GM21737 (cell line): Measurements from ENCODE around the gene SNAPC2.
A peak's percentile ranks its signal among the peaks of the same experiment; 100 is the strongest.

Experiments used
- ATAC-seq: cut with Tn5 transposase; IDR thresholded peaks from one replicate; pipeline ENCODE4 v1.9.1; 2021; ENCODE audit warnings: mild to moderate bottlenecking, moderate library complexity; ENCODE audit not compliant: unreplicated experiment

The SNAPC2 gene

GRCh38 chr19:7919610-7920518 lies at the start of gene SNAPC2:
TSS of gene SNAPC2 (plus strand) at chr19:7920338. CDS start at chr19:7920367, 29 bp downstream.
- ATAC-seq = peak; percentile 48

DNA sequence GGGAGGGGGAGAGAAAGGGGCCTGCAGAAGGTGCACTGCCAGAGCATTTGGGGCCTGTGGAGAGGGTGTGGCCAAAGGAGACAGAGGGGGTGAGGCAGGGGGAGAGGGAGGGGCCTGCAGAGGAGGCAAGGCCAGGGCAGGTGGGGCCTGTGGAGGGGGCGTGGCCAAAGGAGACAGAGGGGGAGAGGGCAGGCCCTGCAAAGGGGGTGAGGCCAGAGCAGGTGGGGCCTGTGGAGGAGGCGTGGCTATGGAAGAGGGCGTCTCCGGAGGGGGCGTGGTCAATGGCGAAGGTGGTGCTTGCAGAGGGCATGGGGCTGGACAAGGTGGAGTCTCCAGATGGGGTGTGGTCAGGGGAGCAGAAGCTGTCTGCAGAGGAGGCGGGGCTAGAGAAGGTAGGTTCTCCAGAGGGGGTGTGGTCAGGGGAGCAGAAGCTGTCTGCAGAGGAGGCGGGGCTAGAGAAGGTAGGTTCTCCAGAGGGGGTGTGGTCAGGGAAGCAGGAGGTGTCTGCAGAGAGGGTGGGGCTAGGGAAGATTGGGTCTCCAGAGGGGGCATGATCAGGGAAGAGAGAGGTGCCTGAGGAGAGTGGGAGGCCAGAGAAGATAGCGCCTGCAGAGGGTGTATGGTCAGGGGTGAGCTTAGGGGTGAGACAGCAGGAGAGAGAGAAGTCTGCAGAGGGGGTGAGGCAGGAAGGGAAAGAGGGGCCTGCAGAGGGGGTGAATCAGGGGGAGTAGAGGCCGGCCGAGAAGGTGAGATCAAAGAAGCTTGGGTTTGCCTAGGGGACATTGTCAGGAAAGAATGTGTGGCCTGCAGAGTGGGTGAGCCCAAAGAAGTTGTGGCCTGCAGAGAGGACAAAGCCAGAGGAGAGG lies 49.3 kb upstream of the SNAPC2 start:
- no peak for ATAC-seq

GRCh38 chr19:7871437-7872305 lies 48.5 kb upstream of the SNAPC2 start:
- no peak for ATAC-seq

GRCh38 chr19:7872306-7873204 lies 47.6 kb upstream of the SNAPC2 start:
- no peak for ATAC-seq

DNA sequence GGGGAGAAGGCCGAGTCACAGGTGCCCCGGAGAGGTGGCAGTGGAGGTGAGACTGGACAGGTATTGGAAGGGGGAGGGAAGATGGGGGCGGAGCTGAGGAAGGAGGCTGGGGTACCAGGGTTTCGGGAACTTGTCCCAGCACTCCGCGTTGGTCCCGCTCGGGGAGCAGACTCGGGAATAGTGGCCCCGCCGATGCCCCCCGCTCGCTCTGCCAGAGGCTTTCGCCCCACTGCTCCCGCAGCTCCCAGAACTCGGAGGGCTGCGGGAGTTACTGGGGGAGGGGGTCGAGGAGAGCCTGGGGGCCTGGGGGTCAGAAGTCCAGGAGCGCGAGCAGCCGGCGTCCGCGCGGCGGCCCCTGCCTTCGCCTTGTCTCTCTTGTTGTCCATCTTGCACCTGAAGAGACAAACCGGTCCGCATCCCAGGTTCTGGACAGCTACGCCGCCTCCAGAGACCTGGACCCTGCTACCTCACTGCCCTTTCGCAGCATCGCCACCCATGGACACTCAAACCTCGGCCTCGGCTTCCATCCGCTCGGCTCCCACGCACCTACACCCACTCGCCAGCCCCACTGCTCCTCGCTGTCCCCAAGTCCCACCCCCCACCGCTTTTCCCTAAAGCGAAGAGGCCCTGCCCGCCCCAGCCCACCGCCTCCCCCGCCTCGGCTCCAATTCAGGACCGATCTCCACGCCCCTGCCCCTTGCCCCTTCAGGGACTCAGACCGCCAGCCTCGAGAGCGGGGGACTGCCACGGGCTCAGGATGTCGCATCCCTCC lies 46.6 kb upstream of the SNAPC2 start:
- ATAC-seq = no peak

GRCh38 chr19:7874076-7874896 lies 45.9 kb upstream of the SNAPC2 start, which contains the start of gene PRR36:
TSS of gene PRR36 (minus strand) at chr19:7874390. CDS start at chr19:7873689, 701 bp downstream.
- no peak for ATAC-seq

- no peak for ATAC-seq
Measured at GRCh38 chr19:7874897-7875273, 45.3 kb upstream of the SNAPC2 start.

DNA sequence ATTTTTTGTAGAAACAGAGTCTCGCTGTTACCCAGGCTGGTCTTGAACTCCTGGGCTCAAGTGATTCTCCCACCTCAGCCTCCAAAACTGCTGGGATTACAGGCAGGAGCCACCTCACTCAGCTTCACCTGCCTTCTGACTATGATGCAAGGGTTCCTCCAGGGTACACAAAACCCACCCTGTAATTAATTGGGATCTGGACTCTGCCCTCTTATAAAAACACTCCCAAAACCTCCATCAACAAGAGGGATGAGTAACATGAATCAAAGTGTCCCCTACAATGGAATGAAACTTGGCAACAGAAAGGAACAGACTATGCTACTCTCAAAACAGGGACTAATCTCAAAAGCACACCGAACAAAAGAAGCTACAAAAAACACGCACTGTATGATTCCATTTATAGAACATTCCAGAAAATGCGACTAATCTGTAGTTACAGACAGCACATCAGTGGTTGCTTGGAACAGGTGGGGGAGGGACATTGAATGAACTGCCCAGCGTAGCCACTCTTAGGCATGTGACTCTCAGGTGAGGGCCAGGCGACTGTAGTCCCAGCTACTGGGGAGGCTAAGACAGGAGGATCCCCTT lies 42.8 kb upstream of the SNAPC2 start:
- no peak for ATAC-seq

GRCh38 chr19:7879111-7879807 lies 40.9 kb upstream of the SNAPC2 start:
- ATAC-seq = no peak

DNA sequence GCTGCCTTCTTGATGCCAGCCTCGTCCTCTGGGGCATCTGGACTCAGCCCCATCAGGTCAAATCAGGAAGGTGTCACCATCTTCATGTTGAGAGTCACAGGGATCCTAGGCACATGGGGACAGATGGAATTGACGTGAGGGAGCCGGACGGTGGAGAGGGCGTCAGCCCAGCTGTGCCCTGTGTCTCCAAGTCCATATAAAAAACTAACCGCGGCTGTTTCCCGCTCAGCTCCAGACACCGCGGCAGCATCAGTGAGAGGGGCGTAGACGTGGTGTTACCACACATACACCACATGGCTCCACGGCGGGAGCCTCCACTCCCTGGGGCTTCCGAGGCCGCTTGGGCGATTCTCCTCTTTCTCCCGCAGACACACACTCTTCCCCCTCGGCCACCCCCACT lies 40.3 kb upstream of the SNAPC2 start:
- no peak for ATAC-seq

- no peak for ATAC-seq
Measured at GRCh38 chr19:7881910-7882309, 38.2 kb upstream of the SNAPC2 start.

DNA sequence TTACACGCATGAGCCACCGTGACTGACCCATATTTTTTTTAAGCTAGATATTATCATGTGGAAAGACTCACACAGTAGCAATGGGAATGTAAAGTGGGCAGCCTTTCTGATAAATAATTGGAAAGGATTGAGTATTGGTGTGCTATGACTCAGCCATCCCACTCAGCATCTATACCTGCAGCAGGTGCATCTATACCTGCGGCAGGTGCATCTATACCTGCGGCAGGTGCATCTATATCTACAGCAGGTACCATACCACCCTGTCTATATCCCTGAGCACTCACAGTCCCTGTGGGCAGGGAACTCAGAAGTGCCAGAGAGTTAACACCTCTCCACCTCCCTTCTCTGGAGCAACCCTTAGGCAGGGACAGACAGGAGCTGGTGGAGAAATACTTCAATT lies 37.0 kb upstream of the SNAPC2 start:
- ATAC-seq = no peak

GRCh38 chr19:7883796-7884570 lies 36.2 kb upstream of the SNAPC2 start:
- no peak for ATAC-seq

DNA sequence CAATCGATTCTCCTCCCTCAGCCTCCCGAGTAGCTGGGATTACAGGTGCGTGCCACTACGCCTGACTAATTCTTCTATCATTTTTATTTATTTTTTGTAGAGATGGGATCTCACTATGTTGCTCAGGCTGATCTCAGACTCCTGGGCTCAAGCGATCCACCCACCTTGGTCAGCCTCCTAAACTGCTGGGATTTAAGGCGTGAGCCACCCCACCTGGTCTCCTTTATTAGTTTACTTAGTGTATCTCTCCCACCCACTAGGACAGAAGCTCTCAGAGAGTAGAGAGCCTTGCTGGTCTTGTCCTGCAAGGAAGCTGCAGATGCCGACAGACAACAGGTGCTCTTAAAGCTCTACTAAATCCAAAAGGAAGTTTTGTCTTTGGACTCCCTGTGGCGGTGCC lies 34.3 kb upstream of the SNAPC2 start:
- ATAC-seq = no peak

DNA sequence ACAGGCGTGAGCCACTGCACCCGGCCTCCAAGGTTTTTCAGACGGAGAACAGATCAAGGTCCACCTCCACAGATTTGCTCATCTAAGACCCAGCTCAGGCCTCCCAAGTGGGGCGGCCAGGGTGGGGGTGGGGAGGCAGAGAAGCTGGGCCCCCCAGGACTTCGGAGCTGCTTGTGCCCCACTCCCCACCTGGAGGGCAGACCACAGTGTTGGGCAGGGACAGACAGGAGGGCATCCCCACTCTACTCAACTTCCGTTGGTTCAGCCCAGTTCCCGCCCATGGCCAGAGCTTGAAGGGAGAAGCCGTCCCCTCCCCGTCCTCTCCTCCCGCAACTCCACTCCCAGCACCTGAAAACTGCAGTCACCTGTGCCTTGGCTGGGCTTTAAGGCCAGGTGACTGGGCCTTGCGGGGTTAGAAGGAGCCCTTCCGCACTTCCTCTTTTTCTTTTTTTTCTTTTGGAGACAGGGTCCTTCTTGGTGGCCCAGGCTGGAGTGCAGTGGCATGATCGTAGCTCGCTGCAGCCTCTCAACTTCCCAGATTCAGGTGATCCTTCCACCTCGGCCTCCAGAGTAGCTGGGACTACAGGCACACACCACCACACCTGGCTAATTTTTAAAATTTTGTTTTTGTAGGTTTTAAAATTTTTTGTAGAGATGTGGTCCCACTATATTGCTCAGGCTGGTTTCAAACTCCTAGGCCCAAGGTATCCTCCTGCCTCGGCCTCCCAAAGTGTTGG lies 32.6 kb upstream of the SNAPC2 start:
- ATAC-seq = no peak
